GM23338 (cell line): Measurements from ENCODE around the gene TCF7L2. TPM values are rescaled to one million over a fixed set of nuclear protein-coding genes. Genes with fewer than 3 reads are reported as not detected.
A peak's percentile ranks its signal among the peaks of the same experiment; 100 is the strongest.

ENCODE experiments used
- ATAC-seq: fragments of 200-7000 bp; cut with Tn5 transposase; 3 replicates; pipeline ENCODE4 v1.9.1; 2020
- DNase-seq: peaks from one replicate; pipeline ENCODE4 v3.0.0-alpha.2; 2015; ENCODE audit warnings: low spot score
- H2AFZ ChIP-seq: fragments of 200-600 bp; sonication (generic); 2 replicates; pipeline ENCODE4 v1.8.0; 2016; ENCODE audit warnings: antibody characterized with exemption, mild to moderate bottlenecking, moderate library complexity
- H3F3A ChIP-seq: fragments of 200-600 bp; sonication (generic); replicated peaks from 2 replicates; pipeline ENCODE4 v1.8.0; 2017; ENCODE audit warnings: antibody characterized with exemption, mixed run types, low read depth
- H3K27ac ChIP-seq: fragments of 200-600 bp; sonication (generic); 2 replicates; pipeline ENCODE4 v1.6.1; 2016; ENCODE audit warnings: low read depth
- H3K27me3 ChIP-seq: fragments of 200-600 bp; sonication (generic); 2 replicates; pipeline ENCODE4 v1.8.0; 2016; ENCODE audit warnings: mild to moderate bottlenecking, mixed run types, moderate library complexity; ENCODE audit not compliant: insufficient read depth
- H3K36me3 ChIP-seq: fragments of 200-600 bp; sonication (generic); 2 replicates; pipeline ENCODE4 v1.8.0; 2016; ENCODE audit warnings: mild to moderate bottlenecking; ENCODE audit not compliant: insufficient read depth
- H3K4me1 ChIP-seq: fragments of 200-600 bp; sonication (generic); 2 replicates; pipeline ENCODE4 v1.8.0; 2016; ENCODE audit warnings: mild to moderate bottlenecking, moderate library complexity; ENCODE audit not compliant: insufficient read depth
- H3K4me2 ChIP-seq: fragments of 200-600 bp; sonication (generic); 2 replicates; pipeline ENCODE4 v1.7.1; 2017; ENCODE audit warnings: mixed run types
- H3K4me3 ChIP-seq: fragments of 200-600 bp; sonication (generic); 2 replicates; pipeline ENCODE4 v1.6.1; 2016; ENCODE audit warnings: mixed run types
- H3K79me2 ChIP-seq: fragments of 200-600 bp; sonication (generic); replicated peaks from 2 replicates; pipeline ENCODE4 v1.8.0; 2017; ENCODE audit warnings: mild to moderate bottlenecking; ENCODE audit not compliant: insufficient read depth
- H3K9me2 ChIP-seq: fragments of 200-600 bp; sonication (generic); 2 replicates; pipeline ENCODE4 v1.8.0; 2017; ENCODE audit not compliant: insufficient read depth
- H4K20me1 ChIP-seq: fragments of 200-600 bp; sonication (generic); replicated peaks from 2 replicates; pipeline ENCODE4 v1.8.0; 2017; ENCODE audit warnings: mild to moderate bottlenecking; ENCODE audit not compliant: insufficient read depth
- H3K27ac Mint-ChIP-seq: 2 replicates; pipeline ENCODE4 v1.8.0; 2020; ENCODE audit warnings: inconsistent platforms, mild to moderate bottlenecking, moderate library complexity, mixed read lengths
- H3K27me3 Mint-ChIP-seq: 3 replicates; pipeline ENCODE4 v1.8.0; 2022; ENCODE audit warnings: low read depth, mild to moderate bottlenecking, moderate library complexity, mixed read lengths, inconsistent platforms; ENCODE audit not compliant: insufficient read depth, poor library complexity
- H3K36me3 Mint-ChIP-seq: 3 replicates; pipeline ENCODE4 v1.8.0; 2021; ENCODE audit warnings: low read depth, mild to moderate bottlenecking, inconsistent platforms, moderate library complexity, mixed read lengths
- H3K4me1 Mint-ChIP-seq: 3 replicates; pipeline ENCODE4 v1.8.0; 2020; ENCODE audit warnings: mild to moderate bottlenecking, inconsistent platforms, mixed read lengths
- H3K4me3 Mint-ChIP-seq: 3 replicates; pipeline ENCODE4 v1.8.0; 2021; ENCODE audit warnings: moderate library complexity, mild to moderate bottlenecking, inconsistent platforms, mixed read lengths
- H3K9me3 Mint-ChIP-seq: 3 replicates; pipeline ENCODE4 v1.8.0; 2020; ENCODE audit warnings: moderate library complexity, mild to moderate bottlenecking, inconsistent platforms, mixed read lengths
- EZH2phosphoT487 ChIP-seq: fragments of 200-600 bp; sonication (generic); IDR thresholded peaks from one replicate; pipeline ENCODE4 v1.8.1; 2018; ENCODE audit warnings: antibody characterized with exemption; ENCODE audit not compliant: unreplicated experiment
- JUNB ChIP-seq: IDR thresholded peaks from one replicate; pipeline ENCODE4 v1.6.1; 2016; ENCODE audit warnings: antibody characterized with exemption; ENCODE audit not compliant: unreplicated experiment
- POLR2AphosphoS5 ChIP-seq: IDR thresholded peaks from 2 replicates; pipeline ENCODE4 v1.6.1; 2016; ENCODE audit warnings: antibody characterized with exemption, low read depth
- ZNF114 ChIP-seq: fragments of 250-450 bp; sonication (Bioruptor Pico); IDR thresholded peaks from 2 replicates; pipeline ENCODE4 v1.5.0; 2020; ENCODE audit warnings: mild to moderate bottlenecking, moderate library complexity
- ZNF331 ChIP-seq: fragments of 250-450 bp; sonication (Bioruptor Pico); IDR thresholded peaks from 2 replicates; pipeline ENCODE4 v1.5.0; 2020; ENCODE audit warnings: low read depth, mild to moderate bottlenecking, moderate library complexity
- polyA plus RNA-seq: library from polyadenylated mRNA; unstranded; fragments of >200 nt; fragmentation: Nextera tagmentation; extraction: Ambion mirVana; gene quantifications from 2 replicates; pipeline ENCODE4 v1.2.1, GENCODE V29; 2016
- total RNA-seq: library from RNA; depleted of rRNA; stranded (reverse); fragments of >200 nt; shearing (Covaris generic); gene quantifications from 2 replicates; pipeline ENCODE4 v1.2.3, GENCODE V29; 2014
- TF ChIP-seq, protein P1 (sequence below), 2 experiments: fragments of 200-600 bp in 1 of 2; sonication (generic) in 1 of 2; conservative IDR thresholded peaks; 2 replicates each; pipeline versions ENCODE4 v1.5.1 to v1.6.1; 2016 to 2017; ENCODE audit warnings: antibody characterized with exemption in 2 of 2, low read depth in 2 of 2, mild to moderate bottlenecking in 2 of 2, moderate library complexity in 1 of 2
- TF ChIP-seq, protein P2 (sequence below): fragments of 250-450 bp; sonication (Bioruptor Pico); IDR thresholded peaks from 2 replicates; pipeline ENCODE4 v1.5.0; 2020; ENCODE audit warnings: mild to moderate bottlenecking, moderate library complexity
- TF ChIP-seq, protein P3 (sequence below): IDR thresholded peaks from one replicate; pipeline ENCODE4 v1.6.1; 2018; ENCODE audit warnings: antibody characterized with exemption; ENCODE audit not compliant: unreplicated experiment

The TCF7L2 gene
- total and polyA plus RNA-seq, 2 experiments from 2014 or later: 32.2 to 80.8 TPM

DNA sequence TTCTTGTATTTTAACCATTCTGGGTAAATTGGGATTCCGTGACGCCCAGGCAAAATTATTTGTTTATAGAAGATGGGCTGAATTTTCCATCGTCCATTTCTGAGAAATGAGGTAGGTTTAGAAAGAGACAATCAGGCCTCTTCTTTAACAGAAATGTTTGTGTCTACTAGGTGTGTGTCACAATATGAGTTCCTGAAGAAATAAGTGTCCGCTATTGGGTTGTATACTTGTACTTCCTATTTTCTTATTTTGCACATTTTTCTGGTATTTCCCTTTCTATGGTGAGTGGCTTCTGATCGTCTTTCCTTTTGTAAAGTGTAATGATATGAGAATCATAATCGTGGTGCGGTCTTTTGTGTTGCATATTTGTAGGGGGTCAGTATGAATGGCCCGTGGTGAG, 83.9 kb downstream of the TCF7L2 start:
- Mint-ChIP-seq H3K27me3 (peaks cover 11% of the 10 kb centered on the region), H3K36me3 (peaks cover 37% of the 10 kb centered on the region; the same call in 2 of the 3 replicates), H3K9me3 (no peaks in the 10 kb centered on the region), H3K4me3 (no peak overlapping the region), H3K27ac (no peak overlapping the region; the same call in 1 of the 2 replicates), H3K4me1 (peaks cover 63% of the 10 kb centered on the region)
- H3K4me2 ChIP-seq: no peak overlapping the region
- H3K27me3 ChIP-seq: no peaks in the 10 kb centered on the region
- H2AFZ ChIP-seq: no peak overlapping the region
- no peaks in the 10 kb centered on the region; the same call in 1 of the 2 replicates for H3K36me3 ChIP-seq
- TF ChIP-seq JUNB (no peak), ZNF114 (CRISPR knock-in tag) (no peak), EZH2phosphoT487 (no peak), ZNF331 (CRISPR knock-in tag) (no peak), POLR2AphosphoS5 (no peak)
- TF ChIP-seq, protein P1, sequence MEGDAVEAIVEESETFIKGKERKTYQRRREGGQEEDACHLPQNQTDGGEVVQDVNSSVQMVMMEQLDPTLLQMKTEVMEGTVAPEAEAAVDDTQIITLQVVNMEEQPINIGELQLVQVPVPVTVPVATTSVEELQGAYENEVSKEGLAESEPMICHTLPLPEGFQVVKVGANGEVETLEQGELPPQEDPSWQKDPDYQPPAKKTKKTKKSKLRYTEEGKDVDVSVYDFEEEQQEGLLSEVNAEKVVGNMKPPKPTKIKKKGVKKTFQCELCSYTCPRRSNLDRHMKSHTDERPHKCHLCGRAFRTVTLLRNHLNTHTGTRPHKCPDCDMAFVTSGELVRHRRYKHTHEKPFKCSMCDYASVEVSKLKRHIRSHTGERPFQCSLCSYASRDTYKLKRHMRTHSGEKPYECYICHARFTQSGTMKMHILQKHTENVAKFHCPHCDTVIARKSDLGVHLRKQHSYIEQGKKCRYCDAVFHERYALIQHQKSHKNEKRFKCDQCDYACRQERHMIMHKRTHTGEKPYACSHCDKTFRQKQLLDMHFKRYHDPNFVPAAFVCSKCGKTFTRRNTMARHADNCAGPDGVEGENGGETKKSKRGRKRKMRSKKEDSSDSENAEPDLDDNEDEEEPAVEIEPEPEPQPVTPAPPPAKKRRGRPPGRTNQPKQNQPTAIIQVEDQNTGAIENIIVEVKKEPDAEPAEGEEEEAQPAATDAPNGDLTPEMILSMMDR (conservative IDR thresholded peaks at IDR 0.05; ENCODE audit: low read depth in 2 of 2): no peak
- TF ChIP-seq, protein P2, sequence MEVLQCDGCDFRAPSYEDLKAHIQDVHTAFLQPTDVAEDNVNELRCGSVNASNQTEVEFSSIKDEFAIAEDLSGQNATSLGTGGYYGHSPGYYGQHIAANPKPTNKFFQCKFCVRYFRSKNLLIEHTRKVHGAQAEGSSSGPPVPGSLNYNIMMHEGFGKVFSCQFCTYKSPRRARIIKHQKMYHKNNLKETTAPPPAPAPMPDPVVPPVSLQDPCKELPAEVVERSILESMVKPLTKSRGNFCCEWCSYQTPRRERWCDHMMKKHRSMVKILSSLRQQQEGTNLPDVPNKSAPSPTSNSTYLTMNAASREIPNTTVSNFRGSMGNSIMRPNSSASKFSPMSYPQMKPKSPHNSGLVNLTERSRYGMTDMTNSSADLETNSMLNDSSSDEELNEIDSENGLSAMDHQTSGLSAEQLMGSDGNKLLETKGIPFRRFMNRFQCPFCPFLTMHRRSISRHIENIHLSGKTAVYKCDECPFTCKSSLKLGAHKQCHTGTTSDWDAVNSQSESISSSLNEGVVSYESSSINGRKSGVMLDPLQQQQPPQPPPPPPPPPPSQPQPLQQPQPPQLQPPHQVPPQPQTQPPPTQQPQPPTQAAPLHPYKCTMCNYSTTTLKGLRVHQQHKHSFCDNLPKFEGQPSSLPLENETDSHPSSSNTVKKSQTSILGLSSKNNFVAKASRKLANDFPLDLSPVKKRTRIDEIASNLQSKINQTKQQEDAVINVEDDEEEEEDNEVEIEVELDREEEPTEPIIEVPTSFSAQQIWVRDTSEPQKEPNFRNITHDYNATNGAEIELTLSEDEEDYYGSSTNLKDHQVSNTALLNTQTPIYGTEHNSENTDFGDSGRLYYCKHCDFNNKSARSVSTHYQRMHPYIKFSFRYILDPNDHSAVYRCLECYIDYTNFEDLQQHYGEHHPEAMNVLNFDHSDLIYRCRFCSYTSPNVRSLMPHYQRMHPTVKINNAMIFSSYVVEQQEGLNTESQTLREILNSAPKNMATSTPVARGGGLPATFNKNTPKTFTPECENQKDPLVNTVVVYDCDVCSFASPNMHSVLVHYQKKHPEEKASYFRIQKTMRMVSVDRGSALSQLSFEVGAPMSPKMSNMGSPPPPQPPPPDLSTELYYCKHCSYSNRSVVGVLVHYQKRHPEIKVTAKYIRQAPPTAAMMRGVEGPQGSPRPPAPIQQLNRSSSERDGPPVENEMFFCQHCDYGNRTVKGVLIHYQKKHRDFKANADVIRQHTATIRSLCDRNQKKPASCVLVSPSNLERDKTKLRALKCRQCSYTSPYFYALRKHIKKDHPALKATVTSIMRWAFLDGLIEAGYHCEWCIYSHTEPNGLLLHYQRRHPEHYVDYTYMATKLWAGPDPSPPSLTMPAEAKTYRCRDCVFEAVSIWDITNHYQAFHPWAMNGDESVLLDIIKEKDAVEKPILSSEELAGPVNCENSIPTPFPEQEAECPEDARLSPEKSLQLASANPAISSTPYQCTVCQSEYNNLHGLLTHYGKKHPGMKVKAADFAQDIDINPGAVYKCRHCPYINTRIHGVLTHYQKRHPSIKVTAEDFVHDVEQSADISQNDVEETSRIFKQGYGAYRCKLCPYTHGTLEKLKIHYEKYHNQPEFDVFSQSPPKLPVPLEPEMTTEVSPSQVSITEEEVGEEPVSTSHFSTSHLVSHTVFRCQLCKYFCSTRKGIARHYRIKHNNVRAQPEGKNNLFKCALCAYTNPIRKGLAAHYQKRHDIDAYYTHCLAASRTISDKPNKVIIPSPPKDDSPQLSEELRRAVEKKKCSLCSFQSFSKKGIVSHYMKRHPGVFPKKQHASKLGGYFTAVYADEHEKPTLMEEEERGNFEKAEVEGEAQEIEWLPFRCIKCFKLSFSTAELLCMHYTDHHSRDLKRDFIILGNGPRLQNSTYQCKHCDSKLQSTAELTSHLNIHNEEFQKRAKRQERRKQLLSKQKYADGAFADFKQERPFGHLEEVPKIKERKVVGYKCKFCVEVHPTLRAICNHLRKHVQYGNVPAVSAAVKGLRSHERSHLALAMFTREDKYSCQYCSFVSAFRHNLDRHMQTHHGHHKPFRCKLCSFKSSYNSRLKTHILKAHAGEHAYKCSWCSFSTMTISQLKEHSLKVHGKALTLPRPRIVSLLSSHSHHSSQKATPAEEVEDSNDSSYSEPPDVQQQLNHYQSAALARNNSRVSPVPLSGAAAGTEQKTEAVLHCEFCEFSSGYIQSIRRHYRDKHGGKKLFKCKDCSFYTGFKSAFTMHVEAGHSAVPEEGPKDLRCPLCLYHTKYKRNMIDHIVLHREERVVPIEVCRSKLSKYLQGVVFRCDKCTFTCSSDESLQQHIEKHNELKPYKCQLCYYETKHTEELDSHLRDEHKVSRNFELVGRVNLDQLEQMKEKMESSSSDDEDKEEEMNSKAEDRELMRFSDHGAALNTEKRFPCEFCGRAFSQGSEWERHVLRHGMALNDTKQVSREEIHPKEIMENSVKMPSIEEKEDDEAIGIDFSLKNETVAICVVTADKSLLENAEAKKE (CRISPR knock-in tag): no peak
- TF ChIP-seq, protein P3, sequence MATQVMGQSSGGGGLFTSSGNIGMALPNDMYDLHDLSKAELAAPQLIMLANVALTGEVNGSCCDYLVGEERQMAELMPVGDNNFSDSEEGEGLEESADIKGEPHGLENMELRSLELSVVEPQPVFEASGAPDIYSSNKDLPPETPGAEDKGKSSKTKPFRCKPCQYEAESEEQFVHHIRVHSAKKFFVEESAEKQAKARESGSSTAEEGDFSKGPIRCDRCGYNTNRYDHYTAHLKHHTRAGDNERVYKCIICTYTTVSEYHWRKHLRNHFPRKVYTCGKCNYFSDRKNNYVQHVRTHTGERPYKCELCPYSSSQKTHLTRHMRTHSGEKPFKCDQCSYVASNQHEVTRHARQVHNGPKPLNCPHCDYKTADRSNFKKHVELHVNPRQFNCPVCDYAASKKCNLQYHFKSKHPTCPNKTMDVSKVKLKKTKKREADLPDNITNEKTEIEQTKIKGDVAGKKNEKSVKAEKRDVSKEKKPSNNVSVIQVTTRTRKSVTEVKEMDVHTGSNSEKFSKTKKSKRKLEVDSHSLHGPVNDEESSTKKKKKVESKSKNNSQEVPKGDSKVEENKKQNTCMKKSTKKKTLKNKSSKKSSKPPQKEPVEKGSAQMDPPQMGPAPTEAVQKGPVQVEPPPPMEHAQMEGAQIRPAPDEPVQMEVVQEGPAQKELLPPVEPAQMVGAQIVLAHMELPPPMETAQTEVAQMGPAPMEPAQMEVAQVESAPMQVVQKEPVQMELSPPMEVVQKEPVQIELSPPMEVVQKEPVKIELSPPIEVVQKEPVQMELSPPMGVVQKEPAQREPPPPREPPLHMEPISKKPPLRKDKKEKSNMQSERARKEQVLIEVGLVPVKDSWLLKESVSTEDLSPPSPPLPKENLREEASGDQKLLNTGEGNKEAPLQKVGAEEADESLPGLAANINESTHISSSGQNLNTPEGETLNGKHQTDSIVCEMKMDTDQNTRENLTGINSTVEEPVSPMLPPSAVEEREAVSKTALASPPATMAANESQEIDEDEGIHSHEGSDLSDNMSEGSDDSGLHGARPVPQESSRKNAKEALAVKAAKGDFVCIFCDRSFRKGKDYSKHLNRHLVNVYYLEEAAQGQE: no peak
- no peaks in the 10 kb centered on the region for H3K9me2 ChIP-seq
- H3K79me2 ChIP-seq: peaks cover 100% of the 10 kb centered on the region
- H4K20me1 ChIP-seq: peaks cover 97% of the 10 kb centered on the region
- no peak overlapping the region for H3K4me3 ChIP-seq
- DNase-seq (no peak), ATAC-seq (no peak)
- peak overlapping the region; percentile 6; the same call in 1 of the 2 replicates for H3K27ac ChIP-seq
- H3F3A ChIP-seq: no peaks in the 10 kb centered on the region; the same call in 1 of the 2 replicates
- H3K4me1 ChIP-seq: peaks cover 26% of the 10 kb centered on the region
